HEK293 (cell line): ENCODE data around the gene TLR9.

ENCODE experiments used
- GLIS2 ChIP-seq: fragments of 450-650 bp; formaldehyde crosslinking; IDR thresholded peaks from 2 replicates; pipeline ENCODE4 v1.5.1; 2016; ENCODE audit warnings: missing biosample characterization, missing genetic modification characterization
- MEIS1 ChIP-seq: sonication (generic); formaldehyde crosslinking; IDR thresholded peaks from 2 replicates; pipeline ENCODE4 v1.8.1; 2022; ENCODE audit warnings: missing genetic modification reagents, mild to moderate bottlenecking, borderline replicate concordance
- PRDM4 ChIP-seq: fragments of 450-650 bp; formaldehyde crosslinking; IDR thresholded peaks from 2 replicates; pipeline ENCODE4 v1.5.1; 2017; ENCODE audit warnings: missing biosample characterization, missing genetic modification characterization
- RBAK ChIP-seq: fragments of 450-650 bp; formaldehyde crosslinking; IDR thresholded peaks from 2 replicates; pipeline ENCODE4 v1.5.1; 2016; ENCODE audit warnings: missing biosample characterization, missing genetic modification characterization
- YY1 ChIP-seq: fragments of 450-650 bp; formaldehyde crosslinking; IDR thresholded peaks from 2 replicates; pipeline ENCODE4 v1.5.1; 2018; ENCODE audit warnings: missing biosample characterization, missing genetic modification characterization
- ZBTB7A ChIP-seq: fragments of 450-650 bp; formaldehyde crosslinking; IDR thresholded peaks from 2 replicates; pipeline ENCODE4 v1.5.1; 2016; ENCODE audit warnings: low read depth, missing biosample characterization, missing genetic modification characterization
- ZNF10 ChIP-seq: fragments of 450-650 bp; formaldehyde crosslinking; IDR thresholded peaks from 2 replicates; pipeline ENCODE4 v1.5.1; 2017; ENCODE audit warnings: missing biosample characterization, missing genetic modification characterization
- ZNF248 ChIP-seq: fragments of 450-650 bp; formaldehyde crosslinking; IDR thresholded peaks from 2 replicates; pipeline ENCODE4 v1.5.1; 2017; ENCODE audit warnings: missing biosample characterization, missing genetic modification characterization
- ZNF26 ChIP-seq: fragments of 450-650 bp; formaldehyde crosslinking; IDR thresholded peaks from 2 replicates; pipeline ENCODE4 v1.5.1; 2016; ENCODE audit warnings: missing biosample characterization, missing genetic modification characterization
- ZNF274 ChIP-seq, 2 experiments: fragments of 200-500 bp in 1 of 2; fragments of 450-650 bp in 1 of 2; sonication (Bioruptor generic) in 1 of 2; formaldehyde crosslinking in 1 of 2; IDR thresholded peaks; 2 replicates each; pipeline versions ENCODE4 v1.5.1 to v1.6.1; 2014 to 2016; ENCODE audit warnings: borderline replicate concordance in 1 of 2, inconsistent platforms in 1 of 2, low read length in 1 of 2, missing biosample characterization in 1 of 2, missing genetic modification characterization in 1 of 2
- ZNF280C ChIP-seq: fragments of 450-650 bp; formaldehyde crosslinking; IDR thresholded peaks from 2 replicates; pipeline ENCODE4 v1.5.1; 2016; ENCODE audit warnings: missing biosample characterization, missing genetic modification characterization
- ZNF280D ChIP-seq: fragments of 450-650 bp; formaldehyde crosslinking; IDR thresholded peaks from 2 replicates; pipeline ENCODE4 v1.5.1; 2016; ENCODE audit warnings: missing biosample characterization, missing genetic modification characterization
- ZNF423 ChIP-seq: fragments of 450-650 bp; formaldehyde crosslinking; IDR thresholded peaks from 2 replicates; pipeline ENCODE4 v1.5.1; 2016; ENCODE audit warnings: missing biosample characterization, missing genetic modification characterization
- ZNF530 ChIP-seq: fragments of 450-650 bp; formaldehyde crosslinking; IDR thresholded peaks from 2 replicates; pipeline ENCODE4 v1.5.1; 2016; ENCODE audit warnings: low read depth, missing biosample characterization, missing genetic modification characterization
- ZSCAN5A ChIP-seq: fragments of 450-650 bp; formaldehyde crosslinking; IDR thresholded peaks from 2 replicates; pipeline ENCODE4 v1.5.1; 2016; ENCODE audit warnings: missing biosample characterization, missing genetic modification characterization
- TF ChIP-seq, protein P1 (sequence below): fragments of 450-650 bp; formaldehyde crosslinking; IDR thresholded peaks from 2 replicates; pipeline ENCODE4 v1.5.1; 2016; ENCODE audit warnings: missing biosample characterization, missing genetic modification characterization, borderline replicate concordance
- TF ChIP-seq, protein P2 (sequence below): fragments of 450-650 bp; formaldehyde crosslinking; IDR thresholded peaks from 2 replicates; pipeline ENCODE4 v1.5.1; 2016; ENCODE audit warnings: missing biosample characterization, missing genetic modification characterization
- TF ChIP-seq, protein P3 (sequence below): fragments of 450-650 bp; formaldehyde crosslinking; IDR thresholded peaks from 2 replicates; pipeline ENCODE4 v1.5.1; 2017; ENCODE audit warnings: missing biosample characterization, missing genetic modification characterization

Gene TLR9

GRCh38 chr3:52240059-52240885 is 14.8 kb upstream of the TLR9 start (continued):
- TF ChIP-seq, protein P1, sequence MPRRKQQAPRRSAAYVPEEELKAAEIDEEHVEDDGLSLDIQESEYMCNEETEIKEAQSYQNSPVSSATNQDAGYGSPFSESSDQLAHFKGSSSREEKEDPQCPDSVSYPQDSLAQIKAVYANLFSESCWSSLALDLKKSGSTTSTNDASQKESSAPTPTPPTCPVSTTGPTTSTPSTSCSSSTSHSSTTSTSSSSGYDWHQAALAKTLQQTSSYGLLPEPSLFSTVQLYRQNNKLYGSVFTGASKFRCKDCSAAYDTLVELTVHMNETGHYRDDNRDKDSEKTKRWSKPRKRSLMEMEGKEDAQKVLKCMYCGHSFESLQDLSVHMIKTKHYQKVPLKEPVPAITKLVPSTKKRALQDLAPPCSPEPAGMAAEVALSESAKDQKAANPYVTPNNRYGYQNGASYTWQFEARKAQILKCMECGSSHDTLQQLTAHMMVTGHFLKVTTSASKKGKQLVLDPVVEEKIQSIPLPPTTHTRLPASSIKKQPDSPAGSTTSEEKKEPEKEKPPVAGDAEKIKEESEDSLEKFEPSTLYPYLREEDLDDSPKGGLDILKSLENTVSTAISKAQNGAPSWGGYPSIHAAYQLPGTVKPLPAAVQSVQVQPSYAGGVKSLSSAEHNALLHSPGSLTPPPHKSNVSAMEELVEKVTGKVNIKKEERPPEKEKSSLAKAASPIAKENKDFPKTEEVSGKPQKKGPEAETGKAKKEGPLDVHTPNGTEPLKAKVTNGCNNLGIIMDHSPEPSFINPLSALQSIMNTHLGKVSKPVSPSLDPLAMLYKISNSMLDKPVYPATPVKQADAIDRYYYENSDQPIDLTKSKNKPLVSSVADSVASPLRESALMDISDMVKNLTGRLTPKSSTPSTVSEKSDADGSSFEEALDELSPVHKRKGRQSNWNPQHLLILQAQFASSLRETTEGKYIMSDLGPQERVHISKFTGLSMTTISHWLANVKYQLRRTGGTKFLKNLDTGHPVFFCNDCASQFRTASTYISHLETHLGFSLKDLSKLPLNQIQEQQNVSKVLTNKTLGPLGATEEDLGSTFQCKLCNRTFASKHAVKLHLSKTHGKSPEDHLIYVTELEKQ (tag by site-specific recombination) = no peak
- TF ChIP-seq ZNF280D = no peak
- no peak for TF ChIP-seq ZNF530 (tag by site-specific recombination)
- TF ChIP-seq, protein P2, sequence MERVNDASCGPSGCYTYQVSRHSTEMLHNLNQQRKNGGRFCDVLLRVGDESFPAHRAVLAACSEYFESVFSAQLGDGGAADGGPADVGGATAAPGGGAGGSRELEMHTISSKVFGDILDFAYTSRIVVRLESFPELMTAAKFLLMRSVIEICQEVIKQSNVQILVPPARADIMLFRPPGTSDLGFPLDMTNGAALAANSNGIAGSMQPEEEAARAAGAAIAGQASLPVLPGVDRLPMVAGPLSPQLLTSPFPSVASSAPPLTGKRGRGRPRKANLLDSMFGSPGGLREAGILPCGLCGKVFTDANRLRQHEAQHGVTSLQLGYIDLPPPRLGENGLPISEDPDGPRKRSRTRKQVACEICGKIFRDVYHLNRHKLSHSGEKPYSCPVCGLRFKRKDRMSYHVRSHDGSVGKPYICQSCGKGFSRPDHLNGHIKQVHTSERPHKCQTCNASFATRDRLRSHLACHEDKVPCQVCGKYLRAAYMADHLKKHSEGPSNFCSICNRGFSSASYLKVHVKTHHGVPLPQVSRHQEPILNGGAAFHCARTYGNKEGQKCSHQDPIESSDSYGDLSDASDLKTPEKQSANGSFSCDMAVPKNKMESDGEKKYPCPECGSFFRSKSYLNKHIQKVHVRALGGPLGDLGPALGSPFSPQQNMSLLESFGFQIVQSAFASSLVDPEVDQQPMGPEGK (tag by site-specific recombination) = peak; percentile 84
- TF ChIP-seq ZBTB7A (tag by site-specific recombination) = no peak
- TF ChIP-seq ZNF10 = no peak
- no peak for TF ChIP-seq ZNF26 (tag by site-specific recombination)
- TF ChIP-seq, protein P3, sequence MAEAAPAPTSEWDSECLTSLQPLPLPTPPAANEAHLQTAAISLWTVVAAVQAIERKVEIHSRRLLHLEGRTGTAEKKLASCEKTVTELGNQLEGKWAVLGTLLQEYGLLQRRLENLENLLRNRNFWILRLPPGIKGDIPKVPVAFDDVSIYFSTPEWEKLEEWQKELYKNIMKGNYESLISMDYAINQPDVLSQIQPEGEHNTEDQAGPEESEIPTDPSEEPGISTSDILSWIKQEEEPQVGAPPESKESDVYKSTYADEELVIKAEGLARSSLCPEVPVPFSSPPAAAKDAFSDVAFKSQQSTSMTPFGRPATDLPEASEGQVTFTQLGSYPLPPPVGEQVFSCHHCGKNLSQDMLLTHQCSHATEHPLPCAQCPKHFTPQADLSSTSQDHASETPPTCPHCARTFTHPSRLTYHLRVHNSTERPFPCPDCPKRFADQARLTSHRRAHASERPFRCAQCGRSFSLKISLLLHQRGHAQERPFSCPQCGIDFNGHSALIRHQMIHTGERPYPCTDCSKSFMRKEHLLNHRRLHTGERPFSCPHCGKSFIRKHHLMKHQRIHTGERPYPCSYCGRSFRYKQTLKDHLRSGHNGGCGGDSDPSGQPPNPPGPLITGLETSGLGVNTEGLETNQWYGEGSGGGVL (tag by site-specific recombination) = no peak
- no peak for TF ChIP-seq RBAK (tag by site-specific recombination)
- no peak for TF ChIP-seq PRDM4 (tag by site-specific recombination)
- no peak for TF ChIP-seq ZNF274 (IDR thresholded peaks at IDR 0.05; ENCODE audit: low read length)
- no peak for TF ChIP-seq ZNF274 (tag by site-specific recombination; IDR thresholded peaks at IDR 0.05; ENCODE audit: borderline replicate concordance)
- TF ChIP-seq GLIS2 (tag by site-specific recombination) = no peak
- TF ChIP-seq ZNF248 (tag by site-specific recombination) = no peak
- no peak for TF ChIP-seq ZNF280C
- TF ChIP-seq ZNF423 (tag by site-specific recombination) = no peak
- no peak for TF ChIP-seq ZSCAN5A (tag by site-specific recombination)
- no peak for TF ChIP-seq YY1
- no peak for TF ChIP-seq MEIS1 (CRISPR knock-in tag)
